HEK293 (cell line): ENCODE measurements around the gene RIMS3.

Experiments used
- CTCF ChIA-PET: fragments of 350-600 bp; formaldehyde crosslinking; extraction: SDS; loops from one replicate; lab custom pipeline; 2021; ENCODE audit warnings: antibody characterized with exemption; lab: Yijun Ruan, JAX
- POLR2A ChIA-PET: fragments of 300-600 bp; formaldehyde crosslinking; extraction: SDS; loops from one replicate; lab custom pipeline; 2020; ENCODE audit warnings: antibody characterized with exemption, inconsistent platforms; lab: Yijun Ruan, JAX
- H3K27ac ChIP-seq: fragments of 200-500 bp; sonication (Bioruptor generic); 2 replicates; pipeline ENCODE4 v1.5.1; 2014; ENCODE audit warnings: low read depth, low read length, control low read depth, inconsistent platforms; ENCODE audit errors: extremely low read depth
- H3K36me3 ChIP-seq, 2 experiments: fragments of 200-500 bp in 1 of 2; sonication (Bioruptor generic) in 1 of 2; 1 replicate in 1 of 2; 2 replicates in 1 of 2; pipeline ENCODE4 v1.5.1; 2014 to 2017; ENCODE audit warnings: inconsistent platforms in 2 of 2, low read length in 2 of 2; ENCODE audit not compliant: control insufficient read depth in 2 of 2, insufficient read depth in 1 of 2
- H3K4me1 ChIP-seq: fragments of 200-500 bp; sonication (Bioruptor generic); 2 replicates; pipeline ENCODE4 v1.5.1; 2014; ENCODE audit warnings: mild to moderate bottlenecking, low read length, inconsistent platforms; ENCODE audit not compliant: control insufficient read depth, insufficient read depth
- H3K4me3 ChIP-seq: 2 replicates; pipeline ENCODE4 v1.5.1; 2011; ENCODE audit warnings: low read depth, mild to moderate bottlenecking, control low read depth, low read length, moderate library complexity
- H3K9me3 ChIP-seq: fragments of 200-500 bp; sonication (Bioruptor generic); 2 replicates; pipeline ENCODE4 v1.5.1; 2014; ENCODE audit warnings: low read depth, low read length, inconsistent platforms; ENCODE audit not compliant: control insufficient read depth, insufficient read depth
- GLIS1 ChIP-seq: fragments of 450-650 bp; formaldehyde crosslinking; IDR thresholded peaks from 2 replicates; pipeline ENCODE4 v1.5.1; 2016; ENCODE audit warnings: missing biosample characterization, missing genetic modification characterization
- GLIS2 ChIP-seq: fragments of 450-650 bp; formaldehyde crosslinking; IDR thresholded peaks from 2 replicates; pipeline ENCODE4 v1.5.1; 2016; ENCODE audit warnings: missing biosample characterization, missing genetic modification characterization
- HOXD13 ChIP-seq: sonication (generic); formaldehyde crosslinking; IDR thresholded peaks from 2 replicates; pipeline ENCODE4 v1.8.0; 2022; ENCODE audit warnings: missing genetic modification reagents, borderline replicate concordance
- KLF8 ChIP-seq: fragments of 450-650 bp; formaldehyde crosslinking; IDR thresholded peaks from 2 replicates; pipeline ENCODE4 v1.5.1; 2016; ENCODE audit warnings: missing biosample characterization, missing genetic modification characterization
- OVOL3 ChIP-seq: fragments of 450-650 bp; formaldehyde crosslinking; IDR thresholded peaks from 2 replicates; pipeline ENCODE4 v1.5.1; 2016; ENCODE audit warnings: missing biosample characterization, missing genetic modification characterization
- TCF7L2 ChIP-seq: IDR thresholded peaks from 2 replicates; pipeline ENCODE4 v1.6.1; 2011; ENCODE audit warnings: low read depth, mild to moderate bottlenecking, inconsistent platforms, low read length, moderate library complexity, borderline replicate concordance
- TRIM28 ChIP-seq: IDR thresholded peaks from 2 replicates; pipeline ENCODE4 v1.6.1; 2011; ENCODE audit warnings: low read length, control low read depth, borderline replicate concordance
- YY2 ChIP-seq: fragments of 450-650 bp; formaldehyde crosslinking; IDR thresholded peaks from 2 replicates; pipeline ENCODE4 v1.5.1; 2016; ENCODE audit warnings: missing biosample characterization, missing genetic modification characterization
- ZBTB7A ChIP-seq: fragments of 450-650 bp; formaldehyde crosslinking; IDR thresholded peaks from 2 replicates; pipeline ENCODE4 v1.5.1; 2016; ENCODE audit warnings: low read depth, missing biosample characterization, missing genetic modification characterization
- ZNF10 ChIP-seq: fragments of 450-650 bp; formaldehyde crosslinking; IDR thresholded peaks from 2 replicates; pipeline ENCODE4 v1.5.1; 2017; ENCODE audit warnings: missing biosample characterization, missing genetic modification characterization
- ZNF114 ChIP-seq: fragments of 450-650 bp; formaldehyde crosslinking; IDR thresholded peaks from 2 replicates; pipeline ENCODE4 v1.5.0; 2017; ENCODE audit warnings: missing biosample characterization, missing genetic modification characterization
- ZNF146 ChIP-seq: fragments of 450-650 bp; formaldehyde crosslinking; IDR thresholded peaks from 2 replicates; pipeline ENCODE4 v1.5.1; 2016; ENCODE audit warnings: missing biosample characterization, missing genetic modification characterization
- ZNF169 ChIP-seq: fragments of 450-650 bp; formaldehyde crosslinking; IDR thresholded peaks from 2 replicates; pipeline ENCODE4 v1.5.1; 2016; ENCODE audit warnings: missing biosample characterization, missing genetic modification characterization
- ZNF19 ChIP-seq: fragments of 450-650 bp; formaldehyde crosslinking; IDR thresholded peaks from 2 replicates; pipeline ENCODE4; 2016; ENCODE audit warnings: missing biosample characterization, missing genetic modification characterization, low read depth
- ZNF24 ChIP-seq: fragments of 450-650 bp; formaldehyde crosslinking; IDR thresholded peaks from 2 replicates; pipeline ENCODE4 v1.5.1; 2016; ENCODE audit warnings: missing biosample characterization, missing genetic modification characterization
- ZNF335 ChIP-seq: fragments of 450-650 bp; formaldehyde crosslinking; conservative IDR thresholded peaks from 2 replicates; pipeline ENCODE4 v1.5.1; 2016; ENCODE audit warnings: missing biosample characterization, missing genetic modification characterization
- ZNF521 ChIP-seq: fragments of 450-650 bp; formaldehyde crosslinking; IDR thresholded peaks from 2 replicates; pipeline ENCODE4 v1.5.1; 2017; ENCODE audit warnings: missing biosample characterization, mild to moderate bottlenecking, missing genetic modification characterization
- ZNF571 ChIP-seq: fragments of 450-650 bp; formaldehyde crosslinking; IDR thresholded peaks from 2 replicates; pipeline ENCODE4 v1.5.0; 2017; ENCODE audit warnings: missing biosample characterization, missing genetic modification characterization
- ZNF585B ChIP-seq: fragments of 450-650 bp; formaldehyde crosslinking; IDR thresholded peaks from 2 replicates; pipeline ENCODE4 v1.5.1; 2016; ENCODE audit warnings: missing biosample characterization, missing genetic modification characterization
- ZNF621 ChIP-seq: fragments of 450-650 bp; formaldehyde crosslinking; IDR thresholded peaks from 2 replicates; pipeline ENCODE4 v1.5.1; 2017; ENCODE audit warnings: missing biosample characterization, missing genetic modification characterization
- ZNF664 ChIP-seq: fragments of 450-650 bp; formaldehyde crosslinking; IDR thresholded peaks from 2 replicates; pipeline ENCODE4 v1.5.1; 2016; ENCODE audit warnings: missing biosample characterization, missing genetic modification characterization
- ZNF768 ChIP-seq: fragments of 450-650 bp; formaldehyde crosslinking; IDR thresholded peaks from 2 replicates; pipeline ENCODE4 v1.5.1; 2018; ENCODE audit warnings: missing biosample characterization, mild to moderate bottlenecking, missing genetic modification characterization
- ZNF777 ChIP-seq: fragments of 450-650 bp; formaldehyde crosslinking; IDR thresholded peaks from 2 replicates; pipeline ENCODE4 v1.5.1; 2017; ENCODE audit warnings: missing biosample characterization, missing genetic modification characterization, borderline replicate concordance
- ZNF843 ChIP-seq: fragments of 450-650 bp; formaldehyde crosslinking; IDR thresholded peaks from 2 replicates; pipeline ENCODE4 v1.5.1; 2016; ENCODE audit warnings: missing biosample characterization, missing genetic modification characterization
- ZSCAN23 ChIP-seq: fragments of 450-650 bp; formaldehyde crosslinking; IDR thresholded peaks from 2 replicates; pipeline ENCODE4 v1.5.1; 2016; ENCODE audit warnings: missing biosample characterization, missing genetic modification characterization
- TF ChIP-seq, protein P1 (sequence below): fragments of 450-650 bp; formaldehyde crosslinking; IDR thresholded peaks from 2 replicates; pipeline ENCODE4 v1.5.1; 2016; ENCODE audit warnings: missing biosample characterization, missing genetic modification characterization
- TF ChIP-seq, protein P2 (sequence below): fragments of 450-650 bp; formaldehyde crosslinking; IDR thresholded peaks from 2 replicates; pipeline ENCODE4 v1.5.1; 2016; ENCODE audit warnings: missing biosample characterization, missing genetic modification characterization
- TF ChIP-seq, protein P3 (sequence below): fragments of 450-650 bp; formaldehyde crosslinking; IDR thresholded peaks from 2 replicates; pipeline ENCODE4 v1.5.1; 2016; ENCODE audit warnings: missing biosample characterization, missing genetic modification characterization, low read depth
- TF ChIP-seq, protein P4 (sequence below): sonication (generic); formaldehyde crosslinking; IDR thresholded peaks from 2 replicates; pipeline ENCODE4 v1.8.1; 2022; ENCODE audit warnings: mild to moderate bottlenecking, moderate library complexity, missing genetic modification reagents
- TF ChIP-seq, protein P5 (sequence below): fragments of 450-650 bp; formaldehyde crosslinking; IDR thresholded peaks from 2 replicates; pipeline ENCODE4 v1.5.1; 2016; ENCODE audit warnings: missing biosample characterization, missing genetic modification characterization

Gene RIMS3

DNA sequence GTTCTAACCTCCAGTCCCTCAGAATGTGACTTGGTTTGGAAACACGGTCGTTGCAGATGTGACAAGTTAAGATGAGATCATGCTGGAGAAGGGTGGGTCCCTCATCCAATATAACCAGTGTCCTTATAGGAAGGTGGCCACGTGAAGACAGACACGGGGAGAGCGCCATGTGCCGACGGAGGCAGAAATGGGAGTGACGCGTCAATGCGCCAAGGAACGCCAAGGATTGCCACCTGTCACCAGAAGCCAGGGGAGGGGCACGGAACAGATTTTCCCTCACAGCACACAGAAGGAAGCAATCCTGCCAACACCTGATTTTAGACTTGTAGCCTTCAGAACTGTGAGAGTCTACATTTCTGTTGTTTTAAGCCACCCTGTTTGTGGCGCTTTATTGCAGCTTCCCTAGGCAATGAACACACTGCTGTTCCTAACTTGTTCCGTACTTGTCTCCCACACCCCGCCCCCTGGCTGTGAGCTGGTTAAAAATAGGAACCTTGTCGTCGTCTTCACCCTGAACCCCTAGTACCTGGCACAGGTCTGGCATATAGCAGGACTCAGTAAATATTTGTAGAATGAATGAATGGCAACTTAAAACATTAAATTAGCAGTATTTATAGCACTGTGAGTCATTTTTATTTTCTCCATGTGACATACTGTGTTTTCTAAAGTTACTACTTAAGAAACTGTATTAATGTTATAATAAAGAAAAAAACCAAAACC is 14.2 kb downstream of the RIMS3 start (continued):
- TF ChIP-seq, protein P1, sequence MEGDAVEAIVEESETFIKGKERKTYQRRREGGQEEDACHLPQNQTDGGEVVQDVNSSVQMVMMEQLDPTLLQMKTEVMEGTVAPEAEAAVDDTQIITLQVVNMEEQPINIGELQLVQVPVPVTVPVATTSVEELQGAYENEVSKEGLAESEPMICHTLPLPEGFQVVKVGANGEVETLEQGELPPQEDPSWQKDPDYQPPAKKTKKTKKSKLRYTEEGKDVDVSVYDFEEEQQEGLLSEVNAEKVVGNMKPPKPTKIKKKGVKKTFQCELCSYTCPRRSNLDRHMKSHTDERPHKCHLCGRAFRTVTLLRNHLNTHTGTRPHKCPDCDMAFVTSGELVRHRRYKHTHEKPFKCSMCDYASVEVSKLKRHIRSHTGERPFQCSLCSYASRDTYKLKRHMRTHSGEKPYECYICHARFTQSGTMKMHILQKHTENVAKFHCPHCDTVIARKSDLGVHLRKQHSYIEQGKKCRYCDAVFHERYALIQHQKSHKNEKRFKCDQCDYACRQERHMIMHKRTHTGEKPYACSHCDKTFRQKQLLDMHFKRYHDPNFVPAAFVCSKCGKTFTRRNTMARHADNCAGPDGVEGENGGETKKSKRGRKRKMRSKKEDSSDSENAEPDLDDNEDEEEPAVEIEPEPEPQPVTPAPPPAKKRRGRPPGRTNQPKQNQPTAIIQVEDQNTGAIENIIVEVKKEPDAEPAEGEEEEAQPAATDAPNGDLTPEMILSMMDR (tag by site-specific recombination): no peak
- TF ChIP-seq ZNF768 (tag by site-specific recombination): no peak
- no peak for TF ChIP-seq ZBTB7A (tag by site-specific recombination)

DNA sequence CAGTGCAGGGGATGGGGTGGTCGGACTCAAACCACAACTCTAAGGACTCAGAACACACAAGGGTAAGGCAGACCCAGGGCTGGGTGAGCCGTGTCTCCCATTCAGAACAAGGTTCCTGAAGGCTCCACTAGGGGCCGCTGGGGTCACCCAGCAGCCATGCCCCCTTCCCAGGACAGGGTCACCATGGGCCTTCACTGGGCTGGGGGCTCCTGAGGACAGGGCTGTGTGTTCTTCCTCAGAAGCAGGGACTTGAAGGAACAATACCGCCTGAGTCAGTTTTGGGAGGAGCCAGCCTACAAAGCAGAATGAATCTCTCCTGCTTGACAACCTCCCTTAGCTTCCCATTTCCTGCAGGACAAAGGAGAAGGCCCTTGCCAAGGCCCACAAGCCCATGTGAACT is 15.4 kb downstream of the RIMS3 start:
- Histone ChIP-seq H3K9me3 (no peaks in the 10 kb centered on the region), H3K36me3 (no peaks in the 10 kb centered on the region), H3K27ac (no peak overlapping the region), H3K4me1 (no peaks in the 10 kb centered on the region; the same call in 1 of the 2 replicates), H3K4me3 (no peak overlapping the region)
- POLR2A ChIA-PET: no interaction called here
- TF ChIP-seq ZNF521 (tag by site-specific recombination) (no peak), ZNF621 (tag by site-specific recombination) (no peak), ZNF335 (tag by site-specific recombination) (no peak), TRIM28 (no peak), HOXD13 (no peak), ZNF664 (tag by site-specific recombination) (no peak), ZNF114 (tag by site-specific recombination) (no peak), YY2 (tag by site-specific recombination) (no peak), ZNF24 (tag by site-specific recombination) (no peak), ZNF146 (tag by site-specific recombination) (no peak), ZNF843 (no peak), KLF8 (tag by site-specific recombination) (no peak)
- TF ChIP-seq, protein P2, sequence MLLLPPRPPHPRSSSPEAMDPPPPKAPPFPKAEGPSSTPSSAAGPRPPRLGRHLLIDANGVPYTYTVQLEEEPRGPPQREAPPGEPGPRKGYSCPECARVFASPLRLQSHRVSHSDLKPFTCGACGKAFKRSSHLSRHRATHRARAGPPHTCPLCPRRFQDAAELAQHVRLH (tag by site-specific recombination): no peak
- TF ChIP-seq, protein P3, sequence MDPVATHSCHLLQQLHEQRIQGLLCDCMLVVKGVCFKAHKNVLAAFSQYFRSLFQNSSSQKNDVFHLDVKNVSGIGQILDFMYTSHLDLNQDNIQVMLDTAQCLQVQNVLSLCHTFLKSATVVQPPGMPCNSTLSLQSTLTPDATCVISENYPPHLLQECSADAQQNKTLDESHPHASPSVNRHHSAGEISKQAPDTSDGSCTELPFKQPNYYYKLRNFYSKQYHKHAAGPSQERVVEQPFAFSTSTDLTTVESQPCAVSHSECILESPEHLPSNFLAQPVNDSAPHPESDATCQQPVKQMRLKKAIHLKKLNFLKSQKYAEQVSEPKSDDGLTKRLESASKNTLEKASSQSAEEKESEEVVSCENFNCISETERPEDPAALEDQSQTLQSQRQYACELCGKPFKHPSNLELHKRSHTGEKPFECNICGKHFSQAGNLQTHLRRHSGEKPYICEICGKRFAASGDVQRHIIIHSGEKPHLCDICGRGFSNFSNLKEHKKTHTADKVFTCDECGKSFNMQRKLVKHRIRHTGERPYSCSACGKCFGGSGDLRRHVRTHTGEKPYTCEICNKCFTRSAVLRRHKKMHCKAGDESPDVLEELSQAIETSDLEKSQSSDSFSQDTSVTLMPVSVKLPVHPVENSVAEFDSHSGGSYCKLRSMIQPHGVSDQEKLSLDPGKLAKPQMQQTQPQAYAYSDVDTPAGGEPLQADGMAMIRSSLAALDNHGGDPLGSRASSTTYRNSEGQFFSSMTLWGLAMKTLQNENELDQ (tag by site-specific recombination): no peak
- CTCF ChIA-PET: interaction anchor here (0.9 kb wide), 1 partner anchor 123 kb away, joined by 3 read pairs; no protein-coding TSS in a partner anchor

DNA sequence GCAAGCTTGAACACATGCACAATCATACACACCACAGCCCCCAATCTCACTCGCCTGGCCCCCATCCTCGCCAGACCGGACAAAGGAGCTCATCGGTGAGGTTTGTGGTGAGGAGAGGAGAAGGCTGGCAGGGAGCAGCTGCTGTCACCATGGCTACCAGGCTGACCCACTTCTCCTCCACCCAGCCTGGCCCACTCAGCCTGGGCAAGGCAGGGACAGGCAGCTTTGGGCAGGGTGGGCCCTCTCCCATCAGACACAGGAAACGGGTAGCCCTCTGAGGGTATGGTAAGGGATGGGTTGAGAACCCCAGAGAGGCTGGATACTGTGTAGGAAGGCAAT is 15.9 kb downstream of the RIMS3 start:
- POLR2A ChIA-PET: no interaction called here
- no peaks in the 10 kb centered on the region; the same call in 1 of the 2 replicates for H3K4me1 ChIP-seq
- CTCF ChIA-PET: interaction anchor here (0.9 to 1.8 kb wide), 2 partner anchors 17 to 123 kb away, joined by 3 to 7 read pairs; no protein-coding TSS in a partner anchor
- no peak overlapping the region for H3K27ac ChIP-seq
- H3K9me3 ChIP-seq: no peaks in the 10 kb centered on the region
- H3K4me3 ChIP-seq: no peak overlapping the region
- H3K36me3 ChIP-seq: no peaks in the 10 kb centered on the region
- no peak for TF ChIP-seq ZSCAN23 (tag by site-specific recombination)
- TF ChIP-seq ZNF777 (tag by site-specific recombination): no peak
- no peak for TF ChIP-seq GLIS1 (tag by site-specific recombination)
- no peak for TF ChIP-seq ZNF19 (tag by site-specific recombination)
- TF ChIP-seq, protein P4, sequence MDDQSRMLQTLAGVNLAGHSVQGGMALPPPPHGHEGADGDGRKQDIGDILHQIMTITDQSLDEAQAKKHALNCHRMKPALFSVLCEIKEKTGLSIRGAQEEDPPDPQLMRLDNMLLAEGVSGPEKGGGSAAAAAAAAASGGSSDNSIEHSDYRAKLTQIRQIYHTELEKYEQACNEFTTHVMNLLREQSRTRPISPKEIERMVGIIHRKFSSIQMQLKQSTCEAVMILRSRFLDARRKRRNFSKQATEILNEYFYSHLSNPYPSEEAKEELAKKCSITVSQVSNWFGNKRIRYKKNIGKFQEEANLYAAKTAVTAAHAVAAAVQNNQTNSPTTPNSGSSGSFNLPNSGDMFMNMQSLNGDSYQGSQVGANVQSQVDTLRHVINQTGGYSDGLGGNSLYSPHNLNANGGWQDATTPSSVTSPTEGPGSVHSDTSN: no peak
- no peak for TF ChIP-seq GLIS2 (tag by site-specific recombination)
- TF ChIP-seq, protein P5, sequence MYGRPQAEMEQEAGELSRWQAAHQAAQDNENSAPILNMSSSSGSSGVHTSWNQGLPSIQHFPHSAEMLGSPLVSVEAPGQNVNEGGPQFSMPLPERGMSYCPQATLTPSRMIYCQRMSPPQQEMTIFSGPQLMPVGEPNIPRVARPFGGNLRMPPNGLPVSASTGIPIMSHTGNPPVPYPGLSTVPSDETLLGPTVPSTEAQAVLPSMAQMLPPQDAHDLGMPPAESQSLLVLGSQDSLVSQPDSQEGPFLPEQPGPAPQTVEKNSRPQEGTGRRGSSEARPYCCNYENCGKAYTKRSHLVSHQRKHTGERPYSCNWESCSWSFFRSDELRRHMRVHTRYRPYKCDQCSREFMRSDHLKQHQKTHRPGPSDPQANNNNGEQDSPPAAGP (tag by site-specific recombination): no peak
- no peak for TF ChIP-seq ZNF571 (tag by site-specific recombination)
- TF ChIP-seq ZNF585B (tag by site-specific recombination): no peak
- TF ChIP-seq ZNF10 (tag by site-specific recombination): no peak
- no peak for TF ChIP-seq ZNF169 (tag by site-specific recombination)
- TF ChIP-seq TCF7L2: no peak
- TF ChIP-seq OVOL3 (tag by site-specific recombination): no peak
